HG03045 (cell line): Measurements from ENCODE around the gene KLHL40.
"Not testable (repeated sequence)": the region's sequence is repeated elsewhere in the genome, so short reads cannot be mapped to it uniquely, and the experiment has no call there.

Experiments used
- ATAC-seq: cut with Tn5 transposase; IDR thresholded peaks from one replicate; pipeline ENCODE4 v1.9.1; 2021; ENCODE audit warnings: mild to moderate bottlenecking, moderate library complexity; ENCODE audit not compliant: unreplicated experiment

Gene KLHL40

GRCh38 chr3:42714171-42714852, 29.0 kb downstream of the KLHL40 start:
- ATAC-seq, result no peak

- ATAC-seq, result no peak
These were observed 32.0 kb downstream of the KLHL40 start for GRCh38 chr3:42717306-42717705.

GRCh38 chr3:42718338-42718737, 33.0 kb downstream of the KLHL40 start:
- ATAC-seq, result no peak

- ATAC-seq, result no peak
These were observed 33.7 kb downstream of the KLHL40 start for GRCh38 chr3:42719002-42719401.

GRCh38 chr3:42720126-42720525, 34.8 kb downstream of the KLHL40 start:
- no peak for ATAC-seq

- ATAC-seq, result no peak
These were observed 36.4 kb downstream of the KLHL40 start for GRCh38 chr3:42721690-42722089.

- not testable (repeated sequence) for ATAC-seq
These were observed 37.1 kb downstream of the KLHL40 start for GRCh38 chr3:42722442-42722841.

- ATAC-seq, result no peak
These were observed 37.9 kb downstream of the KLHL40 start for GRCh38 chr3:42723219-42723618.

GRCh38 chr3:42725454-42725853, 40.1 kb downstream of the KLHL40 start:
- ATAC-seq, result no peak

- ATAC-seq, result no peak
These were observed 42.7 kb downstream of the KLHL40 start for GRCh38 chr3:42728056-42728455.

GRCh38 chr3:42728668-42729364, 43.5 kb downstream of the KLHL40 start:
- no peak for ATAC-seq

GRCh38 chr3:42729404-42730145, 44.2 kb downstream of the KLHL40 start:
- ATAC-seq, result no peak

GRCh38 chr3:42730294-42730693, 45.0 kb downstream of the KLHL40 start:
- no peak for ATAC-seq

- ATAC-seq, result no peak
These were observed 45.5 kb downstream of the KLHL40 start for GRCh38 chr3:42730706-42731420.

- no peak for ATAC-seq
These were observed 46.3 kb downstream of the KLHL40 start for GRCh38 chr3:42731476-42732195.

GRCh38 chr3:42732196-42732828, 47.0 kb downstream of the KLHL40 start:
- no peak for ATAC-seq

GRCh38 chr3:42732829-42733459, 47.6 kb downstream of the KLHL40 start:
- no peak for ATAC-seq

- no peak for ATAC-seq
These were observed 48.3 kb downstream of the KLHL40 start for GRCh38 chr3:42733501-42734262.
